ENCODE data around the gene SEC61B.

SEC61B gene

GRCh38 chr9:99222416-99223270 is 561 bp downstream of the SEC61B start:
- DNase-seq (ENCODE audit: extremely low read depth, low read depth): no peak
- no peak for TF ChIP-seq CTCF (IDR thresholded peaks at IDR 0.05; ENCODE audit: low read depth, low read length, missing control alignments)
- H3K4me3 ChIP-seq (replicated peaks; ENCODE audit: low read depth, low read length): peak overlapping the region; percentile 90

- no peak for DNase-seq (ENCODE audit: extremely low read depth, low read depth)
- TF ChIP-seq CTCF (IDR thresholded peaks at IDR 0.05; ENCODE audit: low read depth, low read length, missing control alignments): no peak
- H3K4me3 ChIP-seq (replicated peaks; ENCODE audit: low read depth, low read length): no peak overlapping the region
Measured at GRCh38 chr9:99224445-99224844, 2.4 kb downstream of the SEC61B start.

- H3K4me3 ChIP-seq (replicated peaks; ENCODE audit: low read depth, low read length): no peak overlapping the region
- no peak for DNase-seq (ENCODE audit: extremely low read depth, low read depth)
- no peak for TF ChIP-seq CTCF (IDR thresholded peaks at IDR 0.05; ENCODE audit: low read depth, low read length, missing control alignments)
Measured at GRCh38 chr9:99226054-99226453, 4.0 kb downstream of the SEC61B start.

GRCh38 chr9:99230206-99230605 is 8.1 kb downstream of the SEC61B start:
- TF ChIP-seq CTCF (IDR thresholded peaks at IDR 0.05; ENCODE audit: low read depth, low read length, missing control alignments): no peak
- no peak for DNase-seq (ENCODE audit: extremely low read depth, low read depth)
- no peak overlapping the region for H3K4me3 ChIP-seq (replicated peaks; ENCODE audit: low read depth, low read length)

- DNase-seq (ENCODE audit: extremely low read depth, low read depth): no peak
- H3K4me3 ChIP-seq (replicated peaks; ENCODE audit: low read depth, low read length): no peak overlapping the region
- TF ChIP-seq CTCF (IDR thresholded peaks at IDR 0.05; ENCODE audit: low read depth, low read length, missing control alignments): peak; percentile 62
Measured at GRCh38 chr9:99231711-99232110, 9.6 kb downstream of the SEC61B start.

- DNase-seq (ENCODE audit: extremely low read depth, low read depth): no peak
- no peak for TF ChIP-seq CTCF (IDR thresholded peaks at IDR 0.05; ENCODE audit: low read depth, low read length, missing control alignments)
- H3K4me3 ChIP-seq (replicated peaks; ENCODE audit: low read depth, low read length): no peak overlapping the region
Measured at GRCh38 chr9:99234618-99235017, 12.5 kb downstream of the SEC61B start.
